Heart right ventricle (tissue), 16 donors: ENCODE measurements around the gene PILRB. TPM values are rescaled to one million over a fixed set of nuclear protein-coding genes. Genes with fewer than 3 reads are reported as not detected.
A peak's percentile ranks its signal among the peaks of the same experiment; 100 is the strongest.

Experiments used
- ATAC-seq, 8 donors: fragments of 200-7000 bp; cut with Tn5 transposase; one replicate each; pipeline ENCODE4 v1.9.1; 2020; ENCODE audit warnings: mild to moderate bottlenecking in 8 of 8, moderate library complexity in 8 of 8, moderate number of reproducible peaks in 1 of 8
- DNase-seq, 2 donors: peaks; one replicate each; pipeline ENCODE4 v3.0.0-alpha.2; 2020
- H3K27ac ChIP-seq, 10 donors: fragments of 200-600 bp; sonication (generic) in 2 of 10; one replicate each; pipeline versions ENCODE4 v1.5.0 to v1.8.0; 2020 to 2022; ENCODE audit warnings: mild to moderate bottlenecking in 3 of 10
- H3K27me3 ChIP-seq, 7 donors: fragments of 200-600 bp; one replicate each; pipeline ENCODE4 v1.8.0; 2021 to 2022; ENCODE audit warnings: mild to moderate bottlenecking in 2 of 7
- H3K36me3 ChIP-seq, 9 donors: fragments of 200-600 bp; sonication (generic) in 1 of 9; one replicate each; pipeline versions ENCODE4 v1.5.0 to v1.8.0; 2020 to 2022; ENCODE audit warnings: mild to moderate bottlenecking in 2 of 9
- H3K4me1 ChIP-seq, 9 donors: fragments of 200-600 bp; sonication (generic) in 1 of 9; one replicate each; pipeline versions ENCODE4 v1.5.0 to v1.8.0; 2020 to 2022; ENCODE audit warnings: mild to moderate bottlenecking in 4 of 9
- H3K4me3 ChIP-seq, 10 donors: fragments of 200-600 bp; sonication (generic) in 2 of 10; one replicate each; pipeline versions ENCODE4 v1.5.0 to v1.8.0; 2020 to 2022; ENCODE audit warnings: mild to moderate bottlenecking in 7 of 10, moderate library complexity in 2 of 10
- H3K9me3 ChIP-seq, 11 donors: fragments of 200-600 bp in 10 of 11; sonication (generic) in 2 of 11; one replicate each; pipeline versions ENCODE4 v1.5.0 to v1.8.0; 2013 to 2022; ENCODE audit warnings: mild to moderate bottlenecking in 2 of 11, control low read depth in 1 of 11, moderate library complexity in 1 of 11
- CTCF ChIP-seq, 9 donors: fragments of 200-600 bp; sonication (generic) in 2 of 9; IDR thresholded peaks; one replicate each; pipeline versions ENCODE4 v1.5.0 to v1.8.0; 2021 to 2022; ENCODE audit warnings: antibody characterized with exemption in 9 of 9, mild to moderate bottlenecking in 5 of 9, moderate library complexity in 1 of 9
- WGBS, 2 donors: extraction: QIAGEN DNeasy Blood & Tissue Kit; methylation state at CpG; one replicate each; pipeline ENCODE4 v1.1.7; 2013; ENCODE audit warnings: inconsistent platforms in 1 of 2; 5-methylcytosine and 5-hydroxymethylcytosine counted together
- intact Hi-C, 10 donors: fragments of 100-400 bp; cut with DNase I; formaldehyde crosslinking; loops; one replicate each; pipeline versions ENCODE4 v1.11.1 to v1.14.2; 2022
- polyA plus RNA-seq, 2 donors: library from polyadenylated mRNA; stranded (reverse); fragments of 200-250 nt; gene quantifications; one replicate each; pipeline ENCODE4 v1.2.3, GENCODE V29; 2013
- total RNA-seq, 10 donors: library from RNA; stranded (reverse); fragmentation: NEBNext Ultra II Directional in 3 of 10; extraction: Animal tissue kit (Norgen Biotek cat#: 25700) in 3 of 10; gene quantifications; one replicate each; pipeline versions ENCODE4 v1.2.1 to v1.2.4, GENCODE V29; 2021 to 2023
- donor health status: Arrhythmogenic right ventricular cardiomyopathy.
- donor health status: ischemic (EF 13 %, LVEDD 7.1; RV severe dilation, severe dysfunction).
- donor health status: healthy with polysubstance abuse.
- donor health status: DM: no; HTN: yes; CAD: no.
- donor health status: DM: no; HTN: no; CAD: no.
- donor health status: ischemic (EF 25% LVEDD 6.9; RV normal size, moderate dysfunction).
- donor health status: ischemic (EF 25% LVEDD 5.7; RV mildly dilated, moderate dysfunction).
- donor health status: healthy.
- donor health status: DM: yes; HTN: yes; CAD: no.
- donor health status: Ischemic cardiomyopathy.
- donor health status: ischemic (EF 35%, LVEDD 5.7; RV mildly dilated, moderate dysfunction).
- donor health status: nonischemic (EF 11% LVEDD 7.7; RV severe dilation, severe dysfunction).
- donor health status: DM: yes; HTN: yes; CAD: no.
- donor health status: PGD.
- donor health status: ischemic (EF 29% LVEDD 5.4; RV normal size, mild dysfunction).
- donor health status: nonischemic (EF 23%, LVEDD 6.1; RV moderate dilation, normal function).

PILRB gene
- total and polyA plus RNA-seq, 12 donors = 7.3 to 69.1 (median 11.4) TPM

- H3K36me3 ChIP-seq = peaks cover 0 to 34% (median 0%) of the 10 kb centered on the region in 9 donors
- DNase-seq = no peak
- WGBS, 2 donors = 37 to 47% methylated on average over 4 of the region's 4 CpGs
- H3K9me3 ChIP-seq = no peaks in the 10 kb centered on the region
- peak overlapping the region in 5 of 10 donors; percentile 11 to 95 (median 56) for H3K27ac ChIP-seq
- intact Hi-C loops = no loop called here
- no peak for ATAC-seq
- TF ChIP-seq CTCF (IDR thresholded peaks at IDR 0.05) = no peak
- H3K27me3 ChIP-seq = no peaks in the 10 kb centered on the region
- peaks cover 0 to 78% (median 0%) of the 10 kb centered on the region in 9 donors for H3K4me1 ChIP-seq
- H3K4me3 ChIP-seq = no peak overlapping the region
Measured at GRCh38 chr7:100370303-100370702, 12.4 kb downstream of the PILRB start.

GRCh38 chr7:100370746-100371145, 12.8 kb downstream of the PILRB start:
- no peaks in the 10 kb centered on the region for H3K9me3 ChIP-seq
- DNase-seq = no peak
- no peak overlapping the region for H3K4me3 ChIP-seq
- 77 to 93% methylated on average over 6 of the region's 6 CpGs for WGBS, 2 donors
- ATAC-seq = no peak
- H3K27ac ChIP-seq = peak overlapping the region in 1 of 10 donors; percentile 95
- H3K27me3 ChIP-seq = no peaks in the 10 kb centered on the region
- peaks cover 0 to 78% (median 0%) of the 10 kb centered on the region in 9 donors for H3K4me1 ChIP-seq
- intact Hi-C loops = no loop called here
- H3K36me3 ChIP-seq = peaks cover 0 to 29% (median 0%) of the 10 kb centered on the region in 9 donors
- no peak for TF ChIP-seq CTCF (IDR thresholded peaks at IDR 0.05)

GRCh38 chr7:100371561-100372171, 13.7 kb downstream of the PILRB start:
- H3K27me3 ChIP-seq = no peaks in the 10 kb centered on the region
- no peak for TF ChIP-seq CTCF (IDR thresholded peaks at IDR 0.05)
- intact Hi-C loops = no loop called here
- peaks cover 0 to 23% (median 0%) of the 10 kb centered on the region in 9 donors for H3K36me3 ChIP-seq
- peak overlapping the region in 4 of 10 donors; percentile 48 to 95 (median 66) for H3K27ac ChIP-seq
- no peak for ATAC-seq
- DNase-seq = no peak
- H3K4me3 ChIP-seq = no peak overlapping the region
- 78 to 82% methylated on average over 7 of the region's 7 CpGs for WGBS, 2 donors
- peaks cover 0 to 72% (median 0%) of the 10 kb centered on the region in 9 donors for H3K4me1 ChIP-seq
- H3K9me3 ChIP-seq = no peaks in the 10 kb centered on the region

GRCh38 chr7:100372256-100372655, 14.3 kb downstream of the PILRB start:
- Histone ChIP-seq H3K27ac (peak overlapping the region in 6 of 10 donors; percentile 43 to 95 (median 54)), H3K36me3 (peaks cover 0 to 24% (median 0%) of the 10 kb centered on the region in 9 donors), H3K4me3 (peak overlapping the region in 1 of 10 donors; percentile 57), H3K9me3 (no peaks in the 10 kb centered on the region), H3K27me3 (no peaks in the 10 kb centered on the region), H3K4me1 (peaks cover 0 to 66% (median 0%) of the 10 kb centered on the region in 9 donors)
- peak in 6 of 8 donors; percentile 18 to 51 (median 32) for ATAC-seq
- no peak for DNase-seq
- no peak for TF ChIP-seq CTCF (IDR thresholded peaks at IDR 0.05)
- 53 to 65% methylated on average over 8 of the region's 8 CpGs for whole genome bisulfite sequencing, 2 donors
- intact Hi-C loops = no loop called here
